NCI-H1092 treated with DMSO at 0.1 percent for 48 hours (cell line): ENCODE measurements around the gene HSD17B7.

Experiments used
- DNase-seq: peaks from one replicate; lab custom pipeline; 2025; lab: John Stamatoyannopoulos, UW

The HSD17B7 gene

GRCh38 chr1:162857850-162858249 is 67.3 kb downstream of the HSD17B7 start:
- no peak for DNase-seq

- no peak for DNase-seq
Observed at GRCh38 chr1:162859191-162859590, 68.7 kb downstream of the HSD17B7 start.

- no peak for DNase-seq
Observed at GRCh38 chr1:162861101-162861500, 70.6 kb downstream of the HSD17B7 start, which contains the start of gene CCDC190. TSS of gene CCDC190 (minus strand) at chr1:162861175. CDS start at chr1:162859646, 1,529 bp downstream.

GRCh38 chr1:162861625-162862024 is 71.1 kb downstream of the HSD17B7 start:
- no peak for DNase-seq
